ENCODE measurements around the gene TOM1.
A peak's percentile ranks its signal among the peaks of the same experiment; 100 is the strongest.

Gene TOM1

GRCh38 chr22:35326854-35327562, 27.3 kb downstream of the TOM1 start:
- no peaks in the 10 kb centered on the region for H3K36me3 ChIP-seq (ENCODE audit: insufficient read depth)
- H3K9ac ChIP-seq, result no peak overlapping the region
- H3K79me2 ChIP-seq (ENCODE audit: insufficient read depth, low read depth), result no peaks in the 10 kb centered on the region
- H3K27ac ChIP-seq, result no peak overlapping the region
- H2AFZ ChIP-seq (ENCODE audit: low read depth), result no peak overlapping the region
- H3K4me3 ChIP-seq (IDR thresholded peaks at IDR 0.05; ENCODE audit: insufficient read depth, low read depth, low read length), result no peak overlapping the region
- no peaks in the 10 kb centered on the region for H3K27me3 ChIP-seq (ENCODE audit: insufficient read depth, low read depth)
- TF ChIP-seq CTCF (conservative IDR thresholded peaks at IDR 0.05; ENCODE audit: low read depth, low read length), result no peak
- no peaks in the 10 kb centered on the region for H4K20me1 ChIP-seq (ENCODE audit: insufficient read depth)
- peaks cover 29% of the 10 kb centered on the region for H3K4me1 ChIP-seq (ENCODE audit: low read depth, poor library complexity, severe bottlenecking)
- no peak overlapping the region for H3K4me2 ChIP-seq

GRCh38 chr22:35327690-35328471, 28.2 kb downstream of the TOM1 start:
- Histone ChIP-seq H3K9ac (no peak overlapping the region), H3K4me1 (ENCODE audit: low read depth, poor library complexity, severe bottlenecking) (peaks cover 29% of the 10 kb centered on the region), H3K4me3 (IDR thresholded peaks at IDR 0.05; ENCODE audit: insufficient read depth, low read depth, low read length) (no peak overlapping the region), H3K27me3 (ENCODE audit: insufficient read depth, low read depth) (no peaks in the 10 kb centered on the region), H3K27ac (no peak overlapping the region; the same call in 1 of the 2 replicates), H3K79me2 (ENCODE audit: insufficient read depth, low read depth) (no peaks in the 10 kb centered on the region), H2AFZ (ENCODE audit: low read depth) (no peak overlapping the region), H3K36me3 (ENCODE audit: insufficient read depth) (no peaks in the 10 kb centered on the region), H4K20me1 (ENCODE audit: insufficient read depth) (no peaks in the 10 kb centered on the region), H3K4me2 (no peak overlapping the region)
- no peak for TF ChIP-seq CTCF (conservative IDR thresholded peaks at IDR 0.05; ENCODE audit: low read depth, low read length)

GRCh38 chr22:35328472-35328885, 28.8 kb downstream of the TOM1 start:
- Histone ChIP-seq H3K79me2 (ENCODE audit: insufficient read depth, low read depth) (no peaks in the 10 kb centered on the region), H3K4me2 (no peak overlapping the region; the same call in 1 of the 2 replicates), H3K9ac (peak overlapping the region; percentile 22; the same call in 1 of the 2 replicates), H3K27ac (peak overlapping the region; percentile 56), H3K36me3 (ENCODE audit: insufficient read depth) (no peaks in the 10 kb centered on the region), H3K4me1 (ENCODE audit: low read depth, poor library complexity, severe bottlenecking) (peaks cover 29% of the 10 kb centered on the region), H2AFZ (ENCODE audit: low read depth) (no peak overlapping the region), H3K27me3 (ENCODE audit: insufficient read depth, low read depth) (no peaks in the 10 kb centered on the region), H3K4me3 (IDR thresholded peaks at IDR 0.05; ENCODE audit: insufficient read depth, low read depth, low read length) (no peak overlapping the region), H4K20me1 (ENCODE audit: insufficient read depth) (no peaks in the 10 kb centered on the region)
- no peak for TF ChIP-seq CTCF (conservative IDR thresholded peaks at IDR 0.05; ENCODE audit: low read depth, low read length)

GRCh38 chr22:35329114-35329847, 29.6 kb downstream of the TOM1 start:
- Histone ChIP-seq H3K4me3 (IDR thresholded peaks at IDR 0.05; ENCODE audit: insufficient read depth, low read depth, low read length) (no peak overlapping the region), H3K27me3 (ENCODE audit: insufficient read depth, low read depth) (no peaks in the 10 kb centered on the region), H4K20me1 (ENCODE audit: insufficient read depth) (no peaks in the 10 kb centered on the region), H3K4me2 (peak overlapping the region; percentile 40; the same call in 1 of the 2 replicates), H3K36me3 (ENCODE audit: insufficient read depth) (no peaks in the 10 kb centered on the region), H3K4me1 (ENCODE audit: low read depth, poor library complexity, severe bottlenecking) (peaks cover 29% of the 10 kb centered on the region), H3K9ac (peak overlapping the region; percentile 22; the same call in 1 of the 2 replicates), H3K79me2 (ENCODE audit: insufficient read depth, low read depth) (no peaks in the 10 kb centered on the region), H3K27ac (peak overlapping the region; percentile 56), H2AFZ (ENCODE audit: low read depth) (no peak overlapping the region)
- TF ChIP-seq CTCF (conservative IDR thresholded peaks at IDR 0.05; ENCODE audit: low read depth, low read length), result 0 out of 2 replicates have a peak, but pooled peaks have one; percentile 25
